HUDEP-2 (cell line): ENCODE results near the gene BEND3.
"Not testable (repeated sequence)": the region's sequence is repeated elsewhere in the genome, so short reads cannot be mapped to it uniquely, and the experiment has no call there.

ENCODE experiments used
- DNase-seq, 76 experiments: peaks; one replicate each; lab custom pipeline; 2025; ENCODE audit not compliant: unreplicated experiment in 76 of 76; lab: John Stamatoyannopoulos, UW

BEND3 gene

DNA sequence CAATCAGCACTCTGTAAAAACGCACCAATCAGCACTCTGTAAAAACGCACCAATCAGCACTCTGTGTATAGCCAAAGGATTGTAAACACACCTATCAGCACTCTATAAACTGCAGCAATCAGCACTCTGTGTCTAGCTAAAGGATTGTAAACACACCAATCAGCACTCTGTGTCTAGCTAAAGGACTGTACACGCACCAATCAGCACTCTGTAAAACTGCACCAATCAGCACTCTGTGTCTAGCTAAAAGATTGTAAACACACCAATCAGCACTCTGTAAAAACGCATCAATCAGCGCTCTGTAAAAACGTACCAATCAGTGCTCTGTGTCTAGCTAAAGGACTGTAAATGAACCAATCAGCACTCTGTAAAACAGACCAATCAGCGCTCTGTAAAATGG lies 30.9 kb downstream of the BEND3 start:
- DNase-seq = not testable (repeated sequence)

DNA sequence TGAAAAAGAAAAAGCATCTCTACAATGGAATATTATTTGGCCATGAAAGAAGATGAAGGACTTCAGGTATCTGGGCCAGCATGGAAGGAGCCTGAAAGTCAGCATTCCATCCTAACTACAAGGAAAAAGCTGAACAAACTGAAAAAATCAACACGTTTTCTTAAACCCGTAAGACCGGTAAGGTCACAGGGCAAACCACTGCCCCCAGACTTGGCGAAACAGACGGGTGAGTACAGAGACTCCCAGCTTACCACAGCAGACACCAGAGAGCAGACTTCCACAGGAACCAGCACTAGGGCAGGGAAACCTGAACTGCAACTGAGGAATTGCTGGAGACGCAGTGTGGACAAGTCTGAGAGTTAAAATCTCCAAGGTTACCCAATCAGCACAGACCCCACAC lies 31.4 kb downstream of the BEND3 start:
- DNase-seq = no peak

DNA sequence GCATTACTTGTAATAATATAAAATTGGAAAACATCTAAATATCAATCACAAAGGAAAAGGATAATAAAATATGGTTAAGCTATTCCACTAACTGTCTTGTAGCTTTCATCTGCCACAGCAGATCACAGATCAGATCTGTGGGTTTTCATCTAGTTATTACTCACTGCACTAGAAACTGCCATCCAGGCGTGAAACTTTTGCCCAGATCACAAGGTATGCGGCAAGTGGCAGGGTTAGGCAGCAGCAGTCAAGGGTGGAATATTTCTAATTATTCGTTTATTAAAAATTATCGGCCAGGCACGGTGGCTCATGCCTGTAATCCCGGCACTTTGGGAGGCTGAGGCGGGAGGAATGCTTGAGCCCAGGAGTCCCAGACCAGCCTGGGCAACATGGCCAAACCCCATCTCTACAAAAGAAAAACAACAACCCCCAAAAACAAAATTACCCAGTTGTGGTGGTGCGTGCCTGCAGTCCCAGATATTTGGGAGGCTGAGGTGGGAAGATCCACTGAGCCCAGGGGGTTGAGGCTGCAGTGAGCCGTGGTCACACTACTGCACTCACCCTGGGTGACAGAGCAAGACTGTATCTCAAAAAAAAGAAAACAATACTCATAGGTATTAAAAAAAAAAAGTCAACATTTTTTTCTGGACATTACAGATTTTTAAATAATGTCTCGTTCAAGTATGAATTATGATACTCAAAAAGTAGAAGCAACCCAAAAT lies 32.1 kb downstream of the BEND3 start:
- DNase-seq = peak in 16 of 76 experiments; percentile 7 to 50 (median 24)

DNA sequence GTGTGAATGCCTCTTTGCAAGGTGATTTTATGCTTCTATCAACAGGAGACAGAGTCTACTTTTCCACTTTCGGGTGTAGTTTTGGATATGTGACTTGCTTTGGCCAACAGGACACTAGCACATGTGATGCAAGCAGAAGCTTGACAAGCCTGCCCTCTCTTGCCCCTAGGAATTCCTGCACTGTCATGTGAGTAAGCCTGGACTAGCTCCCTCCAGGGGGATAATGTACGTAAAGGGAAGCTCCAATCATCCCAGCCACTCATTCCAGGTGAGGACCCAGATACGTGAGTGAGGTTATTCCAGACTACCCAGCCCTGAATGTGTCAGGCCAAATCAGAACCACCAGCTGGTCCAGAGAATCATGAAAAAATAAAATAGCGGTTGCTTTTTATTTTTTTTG lies 33.3 kb downstream of the BEND3 start:
- peak in 1 of 76 experiments; percentile 9 for DNase-seq

DNA sequence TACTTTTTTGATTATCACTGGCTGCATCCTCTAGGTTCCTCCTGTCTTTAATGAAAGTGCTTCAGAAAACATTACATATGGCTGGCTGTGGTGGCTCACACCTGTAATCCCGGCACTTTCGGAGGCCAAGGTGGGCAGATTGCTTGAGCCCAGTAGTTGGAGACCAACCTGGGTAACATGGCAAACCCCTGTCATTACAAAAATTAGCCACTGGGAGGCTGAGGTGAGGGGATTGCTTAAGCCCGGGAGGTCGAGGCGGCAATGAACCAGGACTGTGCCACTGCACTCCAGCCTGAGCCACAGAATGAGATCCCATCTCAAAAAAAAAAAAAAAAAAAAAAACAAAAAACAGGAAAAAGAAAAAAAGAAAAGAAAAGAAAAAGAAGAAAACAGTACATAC lies 35.3 kb downstream of the BEND3 start:
- peak in 20 of 76 experiments; percentile 6 to 44 (median 25) for DNase-seq

DNA sequence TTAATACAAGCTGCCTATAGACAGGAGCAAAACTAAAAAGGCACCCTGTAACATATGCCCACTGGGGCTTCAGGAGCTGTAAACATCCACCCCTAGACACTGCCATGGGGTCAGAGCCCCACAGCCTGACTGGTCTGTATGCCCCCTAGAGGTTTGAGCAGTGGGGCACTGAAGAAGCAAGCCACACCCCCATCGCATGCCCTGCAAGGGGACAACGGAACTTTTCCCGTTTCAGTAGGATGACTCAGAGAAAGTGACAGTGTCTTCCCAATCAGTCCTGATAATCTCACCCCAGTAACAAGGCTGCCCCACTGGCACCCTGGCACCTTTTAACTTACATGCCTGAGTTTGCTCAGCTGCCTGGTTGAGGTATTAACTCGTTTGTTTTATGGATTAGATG lies 35.9 kb downstream of the BEND3 start:
- peak in 73 of 76 experiments; percentile 11 to 90 (median 73) for DNase-seq

DNA sequence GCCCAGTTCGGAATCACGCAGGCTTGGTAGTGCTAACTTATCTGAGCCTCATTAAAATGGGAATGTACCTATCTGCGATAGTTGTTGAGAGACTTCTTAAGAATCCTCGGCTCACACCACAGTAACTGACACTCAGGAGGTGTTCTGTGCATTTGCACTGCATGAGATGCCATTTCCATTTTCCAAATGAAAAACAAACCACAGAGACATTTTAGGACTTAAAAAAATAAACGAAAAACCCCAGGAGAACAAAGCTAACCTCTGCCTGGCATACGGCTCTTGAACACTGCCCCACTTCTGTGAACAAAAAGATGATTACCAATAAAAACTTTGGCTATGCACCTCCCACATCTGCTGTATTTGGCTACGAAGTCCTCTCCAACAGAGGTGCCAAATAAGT lies 37.6 kb downstream of the BEND3 start:
- no peak for DNase-seq

DNA sequence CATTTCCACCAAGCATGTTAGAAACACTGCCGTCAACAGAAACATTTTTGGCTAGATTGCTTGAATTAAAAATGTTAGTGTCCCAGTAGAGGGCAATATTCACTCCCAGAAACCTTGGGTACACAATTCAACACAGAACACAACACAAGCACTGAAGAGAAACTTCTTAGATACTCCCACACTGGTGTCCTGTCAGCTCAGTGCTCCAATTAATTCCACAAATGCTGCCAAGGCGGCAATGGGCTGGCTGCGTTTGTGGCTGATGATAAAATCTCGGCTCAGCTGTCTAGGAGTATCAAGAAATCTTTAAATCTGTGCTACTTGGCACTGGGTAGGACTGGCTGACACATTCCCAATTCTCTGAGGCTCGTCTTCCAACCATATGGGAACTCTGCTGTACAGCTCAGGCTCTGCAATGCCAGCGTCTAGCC lies 39.3 kb downstream of the BEND3 start:
- DNase-seq = peak in 5 of 76 experiments; percentile 18 to 36 (median 27)

DNA sequence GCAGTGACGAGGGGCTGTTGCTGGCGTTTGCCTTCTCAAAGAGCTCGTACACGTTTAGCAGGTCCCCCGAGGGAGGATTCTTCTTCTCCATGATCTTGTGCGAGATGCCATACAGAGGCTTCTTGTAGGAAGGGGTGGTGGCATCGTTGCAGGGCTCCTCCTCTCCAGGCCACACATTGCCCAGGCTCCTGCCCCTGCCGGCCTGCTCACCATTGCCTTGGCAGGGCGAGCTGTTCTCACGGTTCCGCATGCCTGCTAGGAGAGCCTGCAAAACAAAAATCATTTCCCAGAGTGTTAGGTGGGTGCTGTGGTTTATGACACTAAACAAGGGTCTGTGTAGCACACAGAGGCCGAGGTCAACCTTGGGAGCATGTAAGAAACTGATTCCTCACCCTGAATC lies 44.6 kb downstream of the BEND3 start:
- no peak for DNase-seq

DNA sequence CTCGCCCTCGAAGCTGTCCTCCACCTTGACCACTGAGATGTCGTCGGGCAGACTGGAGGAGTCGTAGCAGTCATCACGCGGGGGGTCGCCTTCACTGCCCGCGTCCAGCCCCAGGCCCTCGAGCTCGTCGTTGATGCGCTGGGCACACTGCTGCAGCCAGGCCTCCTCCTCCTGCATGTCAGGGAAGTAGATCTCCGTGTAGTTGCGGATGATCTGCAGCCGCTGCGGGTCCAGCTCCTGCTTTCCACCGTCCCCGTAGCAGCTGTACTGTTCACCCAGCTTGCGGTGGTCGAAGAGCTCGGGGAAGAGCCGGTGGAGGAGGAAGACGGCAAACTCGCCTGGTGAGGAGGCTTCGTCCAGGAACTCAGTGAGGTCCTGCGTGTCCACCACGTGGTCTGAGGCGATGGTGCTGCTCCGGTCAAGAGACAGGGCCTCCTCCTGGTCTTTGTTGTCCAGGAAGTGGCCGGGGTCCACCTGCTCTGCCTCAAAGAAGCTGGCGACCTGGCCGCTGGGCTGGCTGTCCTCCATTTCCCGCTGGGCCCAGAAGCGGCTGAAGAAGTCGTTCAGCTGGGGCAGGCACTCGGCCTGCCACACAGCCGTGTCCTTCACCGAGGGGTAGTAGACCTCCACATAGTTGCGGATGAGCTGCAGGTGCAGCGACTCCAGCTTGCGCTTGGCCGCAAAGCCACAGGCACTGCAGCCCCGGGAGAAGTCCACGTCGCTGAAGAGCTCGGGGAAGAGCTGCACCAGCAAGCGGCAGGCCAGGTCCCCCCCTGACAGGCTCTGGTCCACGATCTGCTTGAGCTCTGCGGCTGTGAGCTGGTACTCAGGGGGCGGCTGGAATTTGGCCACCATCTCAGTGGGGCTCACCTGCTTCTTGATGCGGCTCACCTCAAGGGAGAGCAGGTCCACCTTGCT lies 45.4 kb downstream of the BEND3 start:
- DNase-seq = no peak

DNA sequence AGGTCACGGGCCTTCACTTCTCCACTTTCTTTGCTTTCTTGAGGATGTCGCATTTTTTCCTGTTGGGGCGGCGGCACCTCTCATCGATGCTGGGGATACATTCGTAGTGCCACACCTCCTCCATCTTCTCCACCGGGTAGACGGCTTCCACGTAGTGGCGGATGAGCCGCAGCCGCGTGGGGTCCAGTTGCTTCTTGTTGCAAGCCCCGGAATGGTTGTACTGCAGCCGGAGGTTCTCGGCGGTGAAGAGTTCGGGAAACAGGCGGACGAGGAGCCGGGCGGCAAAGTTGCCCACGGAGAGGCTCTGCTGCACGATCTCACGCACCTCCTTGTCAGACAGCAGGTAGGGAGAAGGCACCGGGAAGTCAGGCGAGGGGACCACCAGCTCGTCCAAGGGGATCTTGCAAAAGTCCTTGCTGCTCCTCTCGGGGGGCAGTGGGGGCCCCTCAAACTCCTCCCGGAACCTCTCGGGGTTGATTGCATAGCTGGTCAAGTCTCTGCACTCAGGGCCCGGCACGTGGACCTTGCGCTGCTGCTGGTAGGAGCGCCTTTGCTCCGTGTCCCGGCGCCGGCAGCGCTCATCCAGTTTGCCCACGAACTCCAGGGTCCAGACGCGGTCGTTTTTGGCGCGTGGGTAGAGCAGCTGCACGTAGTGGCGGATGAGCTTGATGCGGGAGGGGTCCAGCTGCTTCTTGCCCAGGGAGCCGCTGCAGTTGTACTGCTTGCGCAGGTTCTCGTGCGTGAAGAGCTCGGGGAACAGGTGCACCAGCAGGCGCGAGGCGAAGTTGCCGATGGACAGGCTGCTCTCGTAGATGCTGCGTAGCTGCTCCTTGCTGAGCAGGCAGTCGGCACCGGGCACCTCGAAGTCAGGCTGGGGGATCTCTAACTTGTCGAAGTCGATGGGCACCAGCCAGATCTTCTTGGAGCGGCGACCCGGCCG lies 46.4 kb downstream of the BEND3 start:
- DNase-seq = no peak

DNA sequence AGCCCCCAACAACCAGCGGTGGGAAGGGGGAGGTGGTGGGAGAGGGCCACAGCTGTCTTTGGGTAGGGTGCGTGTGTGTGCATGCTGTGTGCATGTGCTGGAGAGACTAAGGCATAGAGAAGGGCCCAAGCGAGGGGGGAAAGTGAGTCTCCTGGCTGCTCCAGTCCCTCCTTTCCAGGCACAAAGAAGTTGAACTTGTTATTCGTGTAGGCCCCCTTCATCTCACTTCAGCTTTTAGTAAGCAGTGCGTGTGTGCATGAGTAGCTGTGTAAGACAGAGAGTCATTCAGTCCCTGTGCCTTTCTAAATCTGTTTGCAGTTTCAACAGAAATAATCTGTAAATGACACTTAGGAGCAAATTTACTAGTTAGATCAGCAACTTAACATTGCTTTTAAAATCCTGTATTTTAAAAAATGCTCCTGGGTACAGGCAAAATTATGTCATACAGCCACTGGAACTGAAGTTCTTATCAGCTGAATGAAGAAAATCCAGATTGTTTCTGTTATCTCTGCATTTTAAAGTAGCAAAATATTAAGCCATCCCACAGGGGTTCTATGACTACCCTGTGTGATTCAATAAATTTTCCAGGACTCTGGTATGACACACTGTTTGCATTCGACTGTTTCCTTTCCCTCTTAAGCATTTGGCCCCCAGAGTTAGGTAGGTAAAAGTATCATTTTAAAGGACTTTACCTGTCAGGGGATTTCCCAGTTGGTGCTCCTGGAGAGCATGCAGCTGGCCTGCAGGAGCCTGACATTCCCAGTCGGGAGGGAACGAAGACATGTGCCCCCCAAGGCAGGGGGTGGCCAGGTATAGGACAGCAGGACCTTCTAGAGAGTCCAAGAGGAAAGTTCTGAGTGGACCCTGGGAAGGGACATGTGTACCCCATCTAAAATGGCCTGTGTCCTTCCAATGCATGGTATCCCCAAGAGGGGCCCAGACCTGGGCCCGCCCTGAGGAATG lies 48.3 kb downstream of the BEND3 start:
- no peak for DNase-seq

DNA sequence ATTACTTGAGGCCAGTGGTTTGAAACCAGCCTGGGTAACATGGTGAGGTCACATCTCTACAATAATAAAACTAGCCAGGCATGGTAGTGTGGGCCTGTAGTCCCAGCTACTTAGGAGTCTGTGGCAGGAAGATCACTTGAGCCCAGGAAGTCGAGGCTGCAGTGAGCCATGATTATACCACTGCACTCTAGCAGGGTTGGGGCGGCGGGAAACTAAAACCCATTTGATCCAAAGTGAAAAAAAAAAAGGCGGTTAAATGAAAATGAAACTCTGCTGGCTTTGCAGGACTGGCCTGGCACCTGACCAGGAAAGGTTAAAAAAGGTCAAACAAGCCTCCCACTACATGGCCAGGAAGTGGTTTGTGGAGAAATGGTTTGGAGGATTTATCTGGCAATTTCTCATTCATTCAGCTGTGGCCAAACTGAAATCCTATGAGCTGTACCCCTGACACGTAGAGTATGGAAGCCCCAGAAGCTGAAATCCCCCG lies 50.7 kb downstream of the BEND3 start:
- DNase-seq = peak in 30 of 76 experiments; percentile 8 to 62 (median 30)

DNA sequence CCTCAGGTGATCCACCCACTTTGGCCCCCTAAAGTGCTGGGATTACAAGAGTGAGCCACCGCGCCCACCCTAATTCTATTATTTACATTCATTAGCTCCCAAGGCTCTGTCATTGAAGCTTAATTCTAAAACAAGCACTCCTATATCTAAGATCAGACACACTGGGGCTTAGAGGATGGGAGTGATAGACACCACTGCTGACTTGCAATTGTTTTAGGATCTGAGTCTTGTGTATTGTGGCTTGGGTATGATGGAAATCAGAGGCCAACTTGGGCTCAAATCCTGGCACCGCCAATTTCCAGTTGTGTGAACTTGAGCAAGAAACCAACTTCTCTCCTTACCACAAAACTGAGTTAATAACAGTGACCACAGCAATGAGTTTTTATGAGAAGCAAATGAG lies 52.6 kb downstream of the BEND3 start:
- no peak for DNase-seq

DNA sequence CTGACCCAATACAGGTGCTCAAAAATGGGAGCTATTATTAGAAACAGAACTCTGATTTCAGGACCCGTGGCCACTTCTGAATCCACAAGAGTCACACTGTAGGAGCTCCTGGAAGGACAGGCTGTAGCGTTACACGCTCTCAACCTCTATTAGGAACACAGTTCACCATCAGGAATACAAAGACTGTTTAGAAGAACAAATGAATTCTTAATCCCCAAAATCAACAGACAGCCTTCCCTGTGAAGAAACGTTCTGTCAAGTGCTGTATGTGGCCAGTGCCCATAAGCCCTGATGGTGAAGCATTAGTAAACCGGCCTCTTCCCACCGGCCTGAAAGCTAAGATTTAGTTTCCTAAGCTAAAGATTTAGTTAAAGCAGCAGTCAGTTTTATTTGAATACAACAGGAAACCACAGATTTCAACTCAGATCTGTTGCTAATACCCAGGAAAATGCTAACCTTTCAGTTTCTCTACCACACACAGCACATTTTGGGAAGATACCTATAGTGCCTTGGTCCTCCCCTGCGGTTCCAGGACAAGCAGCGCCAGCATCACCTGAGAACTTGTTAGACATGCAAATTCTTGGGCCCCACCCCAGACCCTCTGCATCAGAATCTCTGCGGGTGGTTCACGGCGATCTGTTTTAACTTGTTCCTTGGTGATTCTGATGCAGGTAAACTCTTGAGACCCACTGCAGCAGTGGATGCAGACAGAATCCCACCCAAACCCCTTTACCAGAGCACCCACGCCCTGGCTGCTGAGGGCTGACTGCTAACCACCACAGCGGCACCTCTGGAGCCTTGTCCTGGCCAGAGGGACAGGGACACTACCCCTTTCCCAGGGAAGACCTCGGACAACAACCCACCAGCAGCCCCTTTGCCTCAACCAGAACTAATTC lies 53.9 kb downstream of the BEND3 start:
- DNase-seq = no peak

DNA sequence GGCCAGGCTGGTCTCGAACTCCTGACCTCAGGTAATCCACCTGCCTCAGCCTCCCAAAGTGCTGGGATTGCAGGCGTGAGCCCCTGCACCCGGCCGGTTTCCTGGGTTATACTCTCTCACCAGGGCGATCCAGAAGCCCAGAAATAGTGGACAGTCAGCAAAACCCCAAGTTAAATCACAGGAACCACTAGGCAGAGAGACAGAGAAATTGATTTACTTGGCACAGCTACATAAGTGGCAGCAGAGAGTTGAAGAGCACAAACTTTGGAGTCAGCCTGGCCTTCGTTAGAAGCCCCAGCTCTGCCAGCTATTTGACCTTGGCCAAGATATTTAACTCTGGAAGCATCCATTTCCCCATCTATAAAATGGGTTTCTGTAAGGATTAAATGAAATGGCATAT lies 54.6 kb downstream of the BEND3 start:
- DNase-seq = no peak

DNA sequence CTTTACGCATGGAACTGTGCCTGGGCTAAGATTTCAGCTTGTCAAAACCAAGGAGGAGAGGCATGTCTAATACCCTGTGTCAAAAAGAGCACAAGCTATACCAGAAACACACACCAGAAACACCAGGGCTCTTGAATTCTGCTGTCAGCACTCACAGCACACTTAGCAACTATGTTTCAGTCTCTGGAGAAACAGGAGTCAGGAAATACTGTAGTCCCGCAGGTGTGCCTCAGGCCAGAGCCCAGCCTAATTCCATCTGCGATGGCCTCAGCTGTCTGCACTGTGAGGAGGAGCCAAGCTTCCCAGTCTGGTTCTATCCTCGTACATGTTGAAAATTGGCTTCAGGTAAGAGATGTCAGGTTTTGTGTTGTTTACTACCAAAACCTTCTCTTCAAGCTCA lies 55.7 kb downstream of the BEND3 start:
- DNase-seq = no peak

DNA sequence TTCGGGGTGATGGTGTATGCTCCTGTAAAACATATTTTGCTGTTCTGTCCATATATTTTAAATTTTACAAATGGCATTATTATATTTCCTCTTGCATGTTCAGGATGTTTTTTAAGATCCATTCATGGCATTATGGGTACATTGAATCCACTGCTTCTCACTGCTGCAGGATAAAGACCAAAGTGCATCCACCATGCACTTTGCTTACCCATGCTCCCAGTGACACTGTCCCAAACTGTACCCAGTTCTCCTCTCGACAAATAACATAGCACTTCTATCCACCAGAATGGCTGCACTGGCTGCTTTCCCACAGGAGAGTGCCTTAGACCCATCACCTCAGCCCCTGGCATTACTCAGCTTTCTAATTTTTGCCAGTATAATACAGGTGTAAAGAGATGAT lies 57.6 kb downstream of the BEND3 start:
- no peak for DNase-seq
